ENCODE measurements around the gene MAP3K20.

- TF ChIP-seq EZH2 (IDR thresholded peaks at IDR 0.05; ENCODE audit: borderline replicate concordance, low read length) (no peak), CTCF (conservative IDR thresholded peaks at IDR 0.05 in 1 of 2, IDR thresholded peaks at IDR 0.05 in 1 of 2; ENCODE audit: extremely low read depth in 1 of 2, insufficient read depth in 1 of 2, low read depth in 1 of 2, low read length in 2 of 2) (no peak)
These were observed 172.7 kb downstream of the MAP3K20 start for GRCh38 chr2:173248381-173248780.
